ENCODE results near the gene ADAMTS17.

ADAMTS17 gene

GRCh38 chr15:99979371-99979770, 362.4 kb downstream of the ADAMTS17 start:
- no peak for DNase-seq (ENCODE audit: low spot score)

GRCh38 chr15:99978426-99978825, 363.3 kb downstream of the ADAMTS17 start:
- no peak for DNase-seq (ENCODE audit: low spot score)
- TF ChIP-seq CTCF (IDR thresholded peaks at IDR 0.05; ENCODE audit: extremely low read depth, missing control alignments): no peak

More at GRCh38 chr15:99979371-99979770, 362.4 kb downstream of the ADAMTS17 start:
- no peak for TF ChIP-seq CTCF (IDR thresholded peaks at IDR 0.05; ENCODE audit: extremely low read depth, missing control alignments)

GRCh38 chr15:99977929-99978328, 363.8 kb downstream of the ADAMTS17 start:
- no peak for DNase-seq (ENCODE audit: low spot score)
- no peak for TF ChIP-seq CTCF (IDR thresholded peaks at IDR 0.05; ENCODE audit: extremely low read depth, missing control alignments)

- no peak for TF ChIP-seq CTCF (IDR thresholded peaks at IDR 0.05; ENCODE audit: extremely low read depth, missing control alignments)
- no peak for DNase-seq (ENCODE audit: low spot score)
Measured at GRCh38 chr15:99976811-99977271, 364.9 kb downstream of the ADAMTS17 start.

- no peak for TF ChIP-seq CTCF (IDR thresholded peaks at IDR 0.05; ENCODE audit: extremely low read depth, missing control alignments)
- no peak for DNase-seq (ENCODE audit: low spot score)
Measured at GRCh38 chr15:99976000-99976399, 365.8 kb downstream of the ADAMTS17 start.

GRCh38 chr15:99974246-99974645, 367.5 kb downstream of the ADAMTS17 start:
- DNase-seq (ENCODE audit: low spot score): no peak
- no peak for TF ChIP-seq CTCF (IDR thresholded peaks at IDR 0.05; ENCODE audit: extremely low read depth, missing control alignments)

GRCh38 chr15:99973351-99973750, 368.4 kb downstream of the ADAMTS17 start:
- no peak for DNase-seq (ENCODE audit: low spot score)
- no peak for TF ChIP-seq CTCF (IDR thresholded peaks at IDR 0.05; ENCODE audit: extremely low read depth, missing control alignments)
